ENCODE results near the gene TMIGD1. TPM values are rescaled to one million over a fixed set of nuclear protein-coding genes. Genes with fewer than 3 reads are reported as not detected.

TMIGD1 gene
- total and polyA plus RNA-seq, 5 donors, result not detected

GRCh38 chr17:30278032-30278431 is 55.8 kb downstream of the TMIGD1 start:
- intact Hi-C loops (cut with DNase I), result loop anchor here in 2 of 4 donors (5.0 to 10.0 kb wide), 2 partner anchors 151 to 153 kb away; no protein-coding TSS in a partner anchor
- ATAC-seq (peak; percentile 69 to 80), DNase-seq (peak in 1 of 3 donors; percentile 63)
- H3K4me1 ChIP-seq (ENCODE audit: control insufficient read depth, insufficient read depth, low read length), result no peaks in the 10 kb centered on the region
- H3K4me3 ChIP-seq (ENCODE audit: low read length), result no peak overlapping the region
- H3K9me3 ChIP-seq (ENCODE audit: control insufficient read depth, low read length), result no peaks in the 10 kb centered on the region
- H3K27me3 ChIP-seq (ENCODE audit: control insufficient read depth, insufficient read depth), result no peaks in the 10 kb centered on the region
- no peak overlapping the region for H3K27ac ChIP-seq (ENCODE audit: low read length)

GRCh38 chr17:30275911-30276310 is 57.9 kb downstream of the TMIGD1 start:
- 93% methylated on average over 2 of the region's 2 CpGs for WGBS
- intact Hi-C loops (cut with DNase I), result loop anchor here in 2 of 4 donors (5.0 to 10.0 kb wide), 2 partner anchors 149 to 151 kb away; no protein-coding TSS in a partner anchor

GRCh38 chr17:30274887-30275286 is 59.0 kb downstream of the TMIGD1 start:
- DNase-seq (no peak), ATAC-seq (no peak)
- Histone ChIP-seq H3K9me3 (ENCODE audit: control insufficient read depth, low read length) (no peaks in the 10 kb centered on the region), H3K27ac (ENCODE audit: low read length) (no peak overlapping the region), H3K4me3 (ENCODE audit: low read length) (no peak overlapping the region), H3K27me3 (ENCODE audit: control insufficient read depth, insufficient read depth) (no peaks in the 10 kb centered on the region), H3K4me1 (ENCODE audit: control insufficient read depth, insufficient read depth, low read length) (no peaks in the 10 kb centered on the region)
- WGBS, result 97% methylated on average over 3 of the region's 3 CpGs
- intact Hi-C loops (cut with DNase I), result loop anchor here in 3 of 4 donors (5.0 to 10.0 kb wide), 2 partner anchors 148 to 150 kb away; no protein-coding TSS in a partner anchor

More at GRCh38 chr17:30275911-30276310, 57.9 kb downstream of the TMIGD1 start:
- DNase-seq, result no peak
- H3K27ac ChIP-seq (ENCODE audit: low read length), result no peak overlapping the region
- H3K4me3 ChIP-seq (ENCODE audit: low read length), result no peak overlapping the region
- ATAC-seq, result no peak
- no peaks in the 10 kb centered on the region for H3K27me3 ChIP-seq (ENCODE audit: control insufficient read depth, insufficient read depth)
- no peaks in the 10 kb centered on the region for H3K9me3 ChIP-seq (ENCODE audit: control insufficient read depth, low read length)
- H3K4me1 ChIP-seq (ENCODE audit: control insufficient read depth, insufficient read depth, low read length), result no peaks in the 10 kb centered on the region

- intact Hi-C loops (cut with DNase I), result loop anchor here in 2 of 4 donors (5.0 to 10.0 kb wide), 2 partner anchors 146 to 149 kb away; no protein-coding TSS in a partner anchor
- DNase-seq (no peak), ATAC-seq (no peak)
- no peak overlapping the region for H3K4me3 ChIP-seq (ENCODE audit: low read length)
- WGBS, result 78% methylated on average over 6 of the region's 6 CpGs
- H3K27me3 ChIP-seq (ENCODE audit: control insufficient read depth, insufficient read depth), result no peaks in the 10 kb centered on the region
- H3K9me3 ChIP-seq (ENCODE audit: control insufficient read depth, low read length), result no peaks in the 10 kb centered on the region
- no peaks in the 10 kb centered on the region for H3K4me1 ChIP-seq (ENCODE audit: control insufficient read depth, insufficient read depth, low read length)
- no peak overlapping the region for H3K27ac ChIP-seq (ENCODE audit: low read length)
Observed at GRCh38 chr17:30273373-30273772, 60.5 kb downstream of the TMIGD1 start.

- H3K9me3 ChIP-seq (ENCODE audit: control insufficient read depth, low read length), result no peaks in the 10 kb centered on the region
- DNase-seq (no peak), ATAC-seq (no peak)
- no peaks in the 10 kb centered on the region for H3K4me1 ChIP-seq (ENCODE audit: control insufficient read depth, insufficient read depth, low read length)
- H3K27ac ChIP-seq (ENCODE audit: low read length), result no peak overlapping the region
- H3K27me3 ChIP-seq (ENCODE audit: control insufficient read depth, insufficient read depth), result no peaks in the 10 kb centered on the region
- 96% methylated on average over 6 of the region's 6 CpGs for WGBS
- H3K4me3 ChIP-seq (ENCODE audit: low read length), result no peak overlapping the region
- intact Hi-C loops (cut with DNase I), result loop anchor here in 2 of 4 donors (5.0 to 10.0 kb wide), 2 partner anchors 144 to 146 kb away; no protein-coding TSS in a partner anchor
Observed at GRCh38 chr17:30271102-30271501, 62.8 kb downstream of the TMIGD1 start.

GRCh38 chr17:30267625-30268024 is 66.2 kb downstream of the TMIGD1 start:
- Histone ChIP-seq H3K4me1 (ENCODE audit: control insufficient read depth, insufficient read depth, low read length) (peaks cover 2% of the 10 kb centered on the region), H3K9me3 (ENCODE audit: control insufficient read depth, low read length) (no peaks in the 10 kb centered on the region), H3K27me3 (ENCODE audit: control insufficient read depth, insufficient read depth) (no peaks in the 10 kb centered on the region), H3K4me3 (ENCODE audit: low read length) (no peak overlapping the region), H3K27ac (ENCODE audit: low read length) (no peak overlapping the region)
- DNase-seq, result no peak
- no peak for ATAC-seq
- WGBS, result 93% methylated on average over 2 of the region's 2 CpGs
- intact Hi-C loops (cut with DNase I), result no loop called here

Other genes starting within 250 kb of the TMIGD1 start
- 10 to 100 TPM; 23.0 to 28.9 (median 25.0) TPM for gene NSRP1, start 217.2 kb downstream of the TMIGD1 start, total RNA-seq
- gene NSRP1, start 217.2 kb downstream of the TMIGD1 start, polyA plus RNA-seq, result 29.9 TPM
- gene SLC6A4, start 98.4 kb downstream of the TMIGD1 start, total RNA-seq, result 1 to 10 TPM in 3 of 4 donors, under 1 TPM in 1; 0.19 to 3.3 (median 1.1) TPM
- 1.2 TPM for gene SLC6A4, start 98.4 kb downstream of the TMIGD1 start, polyA plus RNA-seq
- gene BLMH, start 42.1 kb downstream of the TMIGD1 start, total RNA-seq, result 10 to 100 TPM; 14.6 to 20.6 (median 17.3) TPM
- gene BLMH, start 42.1 kb downstream of the TMIGD1 start, polyA plus RNA-seq, result 11.1 TPM
- gene CPD, start 44.9 kb upstream of the TMIGD1 start, total RNA-seq, result 10 to 100 TPM; 21.8 to 37.1 (median 32.4) TPM
- 6.5 TPM for gene CPD, start 44.9 kb upstream of the TMIGD1 start, polyA plus RNA-seq
- 10 to 100 TPM; 33.5 to 38.9 (median 36.0) TPM for gene GOSR1, start 143.4 kb upstream of the TMIGD1 start, total RNA-seq
- gene GOSR1, start 143.4 kb upstream of the TMIGD1 start, polyA plus RNA-seq, result 12.9 TPM

Measured in right cardiac atrium (tissue), 5 donors.